ENCODE data around the gene EP400.

Gene EP400

GRCh38 chr12:132109741-132110140 is 160.0 kb downstream of the EP400 start:
- no peaks in the 10 kb centered on the region for H3K4me1 ChIP-seq (ENCODE audit: control insufficient read depth in 1 of 2, insufficient read depth in 2 of 2, low read length in 2 of 2)

GRCh38 chr12:132110677-132111076 is 160.9 kb downstream of the EP400 start:
- Histone ChIP-seq H3K27me3 (ENCODE audit: low read depth, low read length) (no peaks in the 10 kb centered on the region), H3K4me1 (ENCODE audit: control insufficient read depth in 1 of 2, insufficient read depth in 2 of 2, low read length in 2 of 2) (no peaks in the 10 kb centered on the region), H3K4me3 (ENCODE audit: low read depth in 1 of 2, low read length in 2 of 2) (no peak overlapping the region), H3K36me3 (ENCODE audit: control insufficient read depth in 1 of 2, insufficient read depth in 2 of 2, low read length in 2 of 2) (peaks cover 27 to 60% of the 10 kb centered on the region in 2 donors), H3K27ac (ENCODE audit: low read length) (no peak overlapping the region), H3K9me3 (ENCODE audit: control insufficient read depth in 1 of 2, low read length in 2 of 2) (no peaks in the 10 kb centered on the region)

More at GRCh38 chr12:132109741-132110140, 160.0 kb downstream of the EP400 start:
- Histone ChIP-seq H3K27ac (ENCODE audit: low read length) (no peak overlapping the region), H3K36me3 (ENCODE audit: control insufficient read depth in 1 of 2, insufficient read depth in 2 of 2, low read length in 2 of 2) (peaks cover 17 to 56% of the 10 kb centered on the region in 2 donors), H3K27me3 (ENCODE audit: low read depth, low read length) (no peaks in the 10 kb centered on the region), H3K9me3 (ENCODE audit: control insufficient read depth in 1 of 2, low read length in 2 of 2) (no peaks in the 10 kb centered on the region), H3K4me3 (ENCODE audit: low read depth in 1 of 2, low read length in 2 of 2) (no peak overlapping the region)

GRCh38 chr12:132111654-132112304 is 162.0 kb downstream of the EP400 start:
- Histone ChIP-seq H3K4me3 (ENCODE audit: low read depth in 1 of 2, low read length in 2 of 2) (no peak overlapping the region), H3K9me3 (ENCODE audit: control insufficient read depth in 1 of 2, low read length in 2 of 2) (no peaks in the 10 kb centered on the region), H3K27me3 (ENCODE audit: low read depth, low read length) (no peaks in the 10 kb centered on the region), H3K27ac (ENCODE audit: low read length) (no peak overlapping the region), H3K36me3 (ENCODE audit: control insufficient read depth in 1 of 2, insufficient read depth in 2 of 2, low read length in 2 of 2) (peaks cover 28 to 63% of the 10 kb centered on the region in 2 donors), H3K4me1 (ENCODE audit: control insufficient read depth in 1 of 2, insufficient read depth in 2 of 2, low read length in 2 of 2) (no peaks in the 10 kb centered on the region)

- H3K9me3 ChIP-seq (ENCODE audit: control insufficient read depth in 1 of 2, low read length in 2 of 2), result no peaks in the 10 kb centered on the region
- no peaks in the 10 kb centered on the region for H3K27me3 ChIP-seq (ENCODE audit: low read depth, low read length)
- H3K36me3 ChIP-seq (ENCODE audit: control insufficient read depth in 1 of 2, insufficient read depth in 2 of 2, low read length in 2 of 2), result peaks cover 24 to 66% of the 10 kb centered on the region in 2 donors
- no peak overlapping the region for H3K4me3 ChIP-seq (ENCODE audit: low read depth in 1 of 2, low read length in 2 of 2)
- no peaks in the 10 kb centered on the region for H3K4me1 ChIP-seq (ENCODE audit: control insufficient read depth in 1 of 2, insufficient read depth in 2 of 2, low read length in 2 of 2)
- no peak overlapping the region for H3K27ac ChIP-seq (ENCODE audit: low read length)
Measured at GRCh38 chr12:132114667-132115066, 164.9 kb downstream of the EP400 start.

- H3K4me1 ChIP-seq (ENCODE audit: control insufficient read depth in 1 of 2, insufficient read depth in 2 of 2, low read length in 2 of 2), result no peaks in the 10 kb centered on the region
- no peaks in the 10 kb centered on the region for H3K27me3 ChIP-seq (ENCODE audit: low read depth, low read length)
- H3K4me3 ChIP-seq (ENCODE audit: low read depth in 1 of 2, low read length in 2 of 2), result no peak overlapping the region
- peaks cover 20 to 67% of the 10 kb centered on the region in 2 donors for H3K36me3 ChIP-seq (ENCODE audit: control insufficient read depth in 1 of 2, insufficient read depth in 2 of 2, low read length in 2 of 2)
- H3K27ac ChIP-seq (ENCODE audit: low read length), result no peak overlapping the region
- H3K9me3 ChIP-seq (ENCODE audit: control insufficient read depth in 1 of 2, low read length in 2 of 2), result no peaks in the 10 kb centered on the region
Measured at GRCh38 chr12:132115500-132115899, 165.8 kb downstream of the EP400 start.

GRCh38 chr12:132116709-132117557 is 167.2 kb downstream of the EP400 start:
- H3K9me3 ChIP-seq (ENCODE audit: control insufficient read depth in 1 of 2, low read length in 2 of 2), result no peaks in the 10 kb centered on the region
- H3K36me3 ChIP-seq (ENCODE audit: control insufficient read depth in 1 of 2, insufficient read depth in 2 of 2, low read length in 2 of 2), result peaks cover 24 to 74% of the 10 kb centered on the region in 2 donors
- H3K27ac ChIP-seq (ENCODE audit: low read length), result no peak overlapping the region
- H3K4me1 ChIP-seq (ENCODE audit: control insufficient read depth in 1 of 2, insufficient read depth in 2 of 2, low read length in 2 of 2), result no peaks in the 10 kb centered on the region
- H3K27me3 ChIP-seq (ENCODE audit: low read depth, low read length), result no peaks in the 10 kb centered on the region
- no peak overlapping the region for H3K4me3 ChIP-seq (ENCODE audit: low read depth in 1 of 2, low read length in 2 of 2)

- Histone ChIP-seq H3K27ac (ENCODE audit: low read length) (no peak overlapping the region), H3K27me3 (ENCODE audit: low read depth, low read length) (no peaks in the 10 kb centered on the region), H3K9me3 (ENCODE audit: control insufficient read depth in 1 of 2, low read length in 2 of 2) (no peaks in the 10 kb centered on the region), H3K4me1 (ENCODE audit: control insufficient read depth in 1 of 2, insufficient read depth in 2 of 2, low read length in 2 of 2) (no peaks in the 10 kb centered on the region), H3K36me3 (ENCODE audit: control insufficient read depth in 1 of 2, insufficient read depth in 2 of 2, low read length in 2 of 2) (peaks cover 28 to 78% of the 10 kb centered on the region in 2 donors), H3K4me3 (ENCODE audit: low read depth in 1 of 2, low read length in 2 of 2) (no peak overlapping the region)
Measured at GRCh38 chr12:132117558-132117875, 167.8 kb downstream of the EP400 start.

GRCh38 chr12:132118876-132119275 is 169.1 kb downstream of the EP400 start:
- Histone ChIP-seq H3K27ac (ENCODE audit: low read length) (no peak overlapping the region), H3K9me3 (ENCODE audit: control insufficient read depth in 1 of 2, low read length in 2 of 2) (no peaks in the 10 kb centered on the region), H3K36me3 (ENCODE audit: control insufficient read depth in 1 of 2, insufficient read depth in 2 of 2, low read length in 2 of 2) (peaks cover 28 to 78% of the 10 kb centered on the region in 2 donors), H3K27me3 (ENCODE audit: low read depth, low read length) (no peaks in the 10 kb centered on the region), H3K4me3 (ENCODE audit: low read depth in 1 of 2, low read length in 2 of 2) (no peak overlapping the region), H3K4me1 (ENCODE audit: control insufficient read depth in 1 of 2, insufficient read depth in 2 of 2, low read length in 2 of 2) (no peaks in the 10 kb centered on the region)

GRCh38 chr12:132121283-132121682 is 171.5 kb downstream of the EP400 start:
- Histone ChIP-seq H3K4me1 (ENCODE audit: control insufficient read depth in 1 of 2, insufficient read depth in 2 of 2, low read length in 2 of 2) (no peaks in the 10 kb centered on the region), H3K9me3 (ENCODE audit: control insufficient read depth in 1 of 2, low read length in 2 of 2) (no peaks in the 10 kb centered on the region), H3K27me3 (ENCODE audit: low read depth, low read length) (no peaks in the 10 kb centered on the region), H3K36me3 (ENCODE audit: control insufficient read depth in 1 of 2, insufficient read depth in 2 of 2, low read length in 2 of 2) (peaks cover 8 to 82% of the 10 kb centered on the region in 2 donors), H3K4me3 (ENCODE audit: low read depth in 1 of 2, low read length in 2 of 2) (no peak overlapping the region), H3K27ac (ENCODE audit: low read length) (no peak overlapping the region)

GRCh38 chr12:132123970-132124765 is 174.4 kb downstream of the EP400 start:
- H3K36me3 ChIP-seq (ENCODE audit: control insufficient read depth in 1 of 2, insufficient read depth in 2 of 2, low read length in 2 of 2), result peaks cover 18 to 83% of the 10 kb centered on the region in 2 donors
- no peak overlapping the region for H3K27ac ChIP-seq (ENCODE audit: low read length)
- H3K9me3 ChIP-seq (ENCODE audit: control insufficient read depth in 1 of 2, low read length in 2 of 2), result peaks cover 0 to 5% of the 10 kb centered on the region in 2 donors
- no peaks in the 10 kb centered on the region for H3K27me3 ChIP-seq (ENCODE audit: low read depth, low read length)
- H3K4me3 ChIP-seq (ENCODE audit: low read depth in 1 of 2, low read length in 2 of 2), result no peak overlapping the region
- no peaks in the 10 kb centered on the region for H3K4me1 ChIP-seq (ENCODE audit: control insufficient read depth in 1 of 2, insufficient read depth in 2 of 2, low read length in 2 of 2)

- H3K36me3 ChIP-seq (ENCODE audit: control insufficient read depth in 1 of 2, insufficient read depth in 2 of 2, low read length in 2 of 2), result peaks cover 18 to 80% of the 10 kb centered on the region in 2 donors
- peaks cover 0 to 5% of the 10 kb centered on the region in 2 donors for H3K9me3 ChIP-seq (ENCODE audit: control insufficient read depth in 1 of 2, low read length in 2 of 2)
- no peak overlapping the region for H3K27ac ChIP-seq (ENCODE audit: low read length)
- no peak overlapping the region for H3K4me3 ChIP-seq (ENCODE audit: low read depth in 1 of 2, low read length in 2 of 2)
- no peaks in the 10 kb centered on the region for H3K27me3 ChIP-seq (ENCODE audit: low read depth, low read length)
- H3K4me1 ChIP-seq (ENCODE audit: control insufficient read depth in 1 of 2, insufficient read depth in 2 of 2, low read length in 2 of 2), result no peaks in the 10 kb centered on the region
Measured at GRCh38 chr12:132124766-132125425, 175.2 kb downstream of the EP400 start.

All from muscle layer of duodenum (tissue), 2 donors.